Superior temporal gyrus (tissue), 1 donor: ENCODE data around the gene MANSC1.

Experiments
- DNase-seq: peaks from one replicate; pipeline ENCODE4 v3.0.0-alpha.2; 2016; ENCODE audit errors: extremely low spot score

Gene MANSC1

DNA sequence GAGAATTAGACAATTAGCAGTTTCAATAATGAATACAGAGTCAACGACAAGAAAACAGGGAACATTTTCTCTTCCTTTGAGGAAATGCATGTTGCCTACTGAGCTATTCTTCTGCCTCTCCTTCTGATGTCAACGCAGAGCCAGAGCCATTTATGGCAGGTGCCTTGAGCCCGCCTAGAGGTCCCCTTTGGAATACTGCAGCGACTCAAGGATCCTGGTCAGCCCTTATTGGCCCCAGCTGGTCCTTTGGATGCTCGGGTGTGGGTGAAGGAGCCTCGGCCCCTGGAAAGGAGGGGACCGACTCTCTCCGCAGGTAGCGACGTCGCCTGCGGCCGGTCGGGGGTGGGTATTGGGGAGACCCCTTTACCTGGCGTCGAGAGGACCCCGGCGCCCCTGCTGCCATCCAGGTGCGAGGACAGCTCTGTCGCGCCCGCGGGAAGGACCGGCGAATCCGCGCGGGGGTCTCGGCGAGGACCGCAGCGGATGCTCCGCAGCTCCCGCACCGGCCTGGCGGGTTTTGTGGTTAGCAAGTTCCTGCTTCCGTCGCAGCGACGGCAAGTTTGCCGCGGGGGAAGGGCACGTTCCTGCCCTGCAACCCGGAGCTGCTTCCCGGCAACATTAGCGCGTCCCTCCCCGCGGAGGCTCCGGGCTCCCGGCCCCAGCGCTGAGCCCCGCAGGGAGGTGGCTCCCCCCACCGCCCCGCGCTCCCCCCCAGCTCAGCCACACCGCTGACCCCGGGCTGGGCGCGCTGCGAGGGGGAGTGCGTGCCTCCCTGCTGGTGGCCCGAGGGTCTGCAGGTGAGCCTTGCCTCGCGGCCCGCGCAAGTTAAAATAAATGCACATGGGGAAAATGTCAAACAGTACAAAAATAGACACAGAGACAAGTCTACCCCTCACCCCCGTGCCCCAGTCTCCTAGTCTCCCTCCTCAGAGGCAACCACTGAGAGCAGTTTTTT, at the start of gene MANSC1:
MANSC1 (minus strand) TSS at position 532 of the 955 bp plus-strand sequence. CDS start 6,928 bp downstream, outside the sequence.
- peak; percentile 62 for DNase-seq

DNA sequence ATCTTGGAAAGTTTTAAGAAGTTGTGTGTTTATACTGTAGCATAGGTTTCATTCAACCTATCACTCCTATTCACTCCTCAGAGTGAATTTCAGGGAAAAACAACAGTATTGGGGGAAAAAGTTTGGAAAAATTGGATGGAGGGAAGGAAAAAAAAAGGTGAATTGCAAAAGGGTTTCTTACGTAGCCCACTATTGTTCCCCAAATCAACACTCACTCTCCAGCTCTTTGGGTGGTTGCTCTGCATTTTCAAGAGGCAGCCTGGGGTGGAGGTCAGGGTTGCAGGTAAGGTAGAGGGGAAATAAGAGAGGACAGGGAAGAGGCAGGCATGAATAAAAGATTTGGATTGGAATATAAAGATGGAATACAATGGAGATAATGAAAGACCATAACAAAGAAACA, 49.1 kb upstream of the MANSC1 start:
- no peak for DNase-seq

DNA sequence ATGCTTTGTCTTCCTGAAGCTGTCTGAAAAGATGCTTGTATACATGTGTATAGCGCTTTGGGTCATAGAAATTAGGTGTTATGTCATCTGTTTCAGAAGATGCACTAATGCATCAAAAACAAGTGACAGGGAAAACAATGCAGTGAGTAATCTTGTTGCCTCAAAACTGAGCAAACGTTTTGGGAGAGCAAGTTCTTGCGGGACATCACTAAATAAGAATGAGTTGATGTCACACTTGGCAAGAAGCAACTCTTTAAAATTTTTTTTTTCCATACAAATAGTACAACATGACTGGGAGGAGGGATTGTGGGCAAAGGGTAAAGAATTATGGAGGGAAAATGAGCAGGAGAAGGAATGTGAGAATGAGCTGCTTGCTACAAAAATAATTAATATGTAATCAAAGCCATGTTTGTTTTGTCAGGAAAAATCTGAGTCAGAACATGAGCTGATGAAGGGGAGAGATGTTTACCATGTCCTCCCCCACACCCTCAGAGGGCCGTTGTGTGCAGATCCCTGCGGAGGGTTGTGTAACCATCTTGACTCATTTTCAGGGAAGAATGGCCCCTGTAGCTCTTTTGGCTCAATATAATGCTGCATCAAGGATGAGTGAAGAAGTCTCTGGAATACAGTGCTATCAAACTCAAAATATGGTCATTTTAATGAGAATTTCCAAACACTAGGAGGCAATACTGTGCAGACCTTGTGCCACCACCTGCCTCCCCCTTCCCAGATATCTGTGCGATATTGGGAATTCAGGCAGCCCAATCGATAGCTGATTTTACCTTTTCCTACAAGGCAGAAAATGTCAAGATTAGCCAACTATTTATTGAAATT, 48.2 kb upstream of the MANSC1 start:
- DNase-seq: peak; percentile 59

DNA sequence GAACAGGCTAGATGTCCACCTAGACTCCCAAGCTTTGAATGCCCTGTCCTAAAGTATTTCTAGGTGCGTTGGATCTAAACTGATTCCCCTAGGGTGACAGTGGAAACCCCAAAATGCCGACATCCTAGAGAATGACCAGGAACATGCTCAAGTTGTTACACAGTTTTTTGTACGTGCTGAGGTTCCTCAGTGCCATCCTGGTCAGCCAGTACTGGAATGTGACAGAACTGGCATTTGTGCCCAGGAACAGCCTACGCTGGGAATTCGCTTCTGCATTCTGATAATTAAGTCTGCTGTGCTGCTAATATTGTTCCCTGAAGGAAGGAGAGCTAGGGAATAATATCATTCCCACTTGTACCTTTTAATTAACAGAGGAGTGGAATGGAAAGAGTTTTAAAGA, 47.1 kb upstream of the MANSC1 start:
- DNase-seq: no peak

DNA sequence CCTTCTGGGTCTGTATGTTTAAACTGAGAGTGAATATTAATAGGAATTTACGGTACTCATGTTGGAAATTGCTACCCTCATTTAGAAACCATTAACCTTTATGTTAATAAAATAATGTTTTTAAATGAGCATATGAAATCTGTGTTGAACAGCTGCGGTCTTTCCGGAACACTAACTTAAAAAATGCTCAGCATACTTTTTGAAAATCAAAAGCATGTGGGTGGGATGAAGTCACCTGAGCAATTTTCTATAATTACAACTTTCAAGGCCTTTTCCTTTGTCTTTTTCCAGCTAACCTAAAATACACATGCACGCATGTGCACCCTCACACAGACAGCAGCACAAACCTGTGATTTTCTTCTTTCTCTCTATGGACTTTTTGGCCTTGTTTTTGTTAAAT, 46.7 kb upstream of the MANSC1 start:
- no peak for DNase-seq

DNA sequence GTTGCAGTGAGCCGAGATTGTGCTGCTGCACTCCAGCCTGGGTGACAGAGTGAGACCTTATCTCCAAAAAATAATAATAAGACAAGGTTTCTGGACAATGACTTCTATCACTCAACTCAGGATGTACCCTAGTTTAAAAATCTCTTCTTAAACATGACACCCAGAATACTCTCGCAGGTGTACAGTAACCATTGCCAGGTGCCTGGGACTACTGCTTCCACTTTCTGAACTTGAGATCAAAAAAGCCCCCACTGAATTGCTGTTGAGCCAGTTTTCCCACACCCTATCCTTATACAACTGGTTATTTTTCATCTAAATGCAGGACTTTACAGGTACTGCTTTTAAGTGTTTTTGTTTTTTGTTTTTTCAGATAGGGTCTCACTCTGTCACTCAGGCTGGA, 43.1 kb upstream of the MANSC1 start:
- DNase-seq: no peak

DNA sequence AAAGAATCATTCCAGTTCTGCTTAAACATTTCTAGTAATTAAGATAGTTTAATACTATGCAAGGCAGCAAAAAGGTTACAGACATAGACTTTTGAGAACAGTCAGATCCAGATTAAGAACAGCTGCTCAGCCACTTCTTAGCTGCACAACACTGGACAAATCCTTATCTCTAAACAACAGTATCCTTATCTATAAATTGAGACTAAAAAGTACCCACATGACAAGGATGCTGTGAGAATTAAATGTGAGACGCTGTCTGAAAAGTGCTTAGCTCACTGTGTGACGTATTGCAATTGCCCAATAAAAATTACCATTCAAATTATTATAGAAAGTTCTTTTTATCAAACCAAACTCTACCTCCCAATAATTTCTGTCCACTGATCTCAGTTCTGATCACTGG, 42.4 kb upstream of the MANSC1 start:
- peak; percentile 8 for DNase-seq

DNA sequence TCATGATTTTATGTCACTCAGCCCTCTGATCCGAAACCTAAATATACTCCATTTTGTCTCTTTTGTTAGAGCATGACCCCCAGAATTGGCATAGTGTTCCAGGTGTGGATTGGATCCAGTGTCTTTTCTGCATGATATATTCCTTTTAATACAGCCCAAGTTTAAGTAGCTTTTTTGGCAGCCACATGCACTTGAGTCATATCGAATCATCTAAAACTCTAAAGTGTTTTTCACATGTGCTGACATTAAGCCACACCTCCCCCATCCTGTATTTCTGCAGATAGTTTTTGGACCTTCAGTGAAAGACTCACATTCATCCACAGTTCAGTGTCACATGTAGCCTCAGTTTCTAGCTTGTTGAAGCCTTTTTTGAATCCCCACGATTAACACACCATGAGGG, 37.5 kb upstream of the MANSC1 start:
- peak; percentile 17 for DNase-seq

DNA sequence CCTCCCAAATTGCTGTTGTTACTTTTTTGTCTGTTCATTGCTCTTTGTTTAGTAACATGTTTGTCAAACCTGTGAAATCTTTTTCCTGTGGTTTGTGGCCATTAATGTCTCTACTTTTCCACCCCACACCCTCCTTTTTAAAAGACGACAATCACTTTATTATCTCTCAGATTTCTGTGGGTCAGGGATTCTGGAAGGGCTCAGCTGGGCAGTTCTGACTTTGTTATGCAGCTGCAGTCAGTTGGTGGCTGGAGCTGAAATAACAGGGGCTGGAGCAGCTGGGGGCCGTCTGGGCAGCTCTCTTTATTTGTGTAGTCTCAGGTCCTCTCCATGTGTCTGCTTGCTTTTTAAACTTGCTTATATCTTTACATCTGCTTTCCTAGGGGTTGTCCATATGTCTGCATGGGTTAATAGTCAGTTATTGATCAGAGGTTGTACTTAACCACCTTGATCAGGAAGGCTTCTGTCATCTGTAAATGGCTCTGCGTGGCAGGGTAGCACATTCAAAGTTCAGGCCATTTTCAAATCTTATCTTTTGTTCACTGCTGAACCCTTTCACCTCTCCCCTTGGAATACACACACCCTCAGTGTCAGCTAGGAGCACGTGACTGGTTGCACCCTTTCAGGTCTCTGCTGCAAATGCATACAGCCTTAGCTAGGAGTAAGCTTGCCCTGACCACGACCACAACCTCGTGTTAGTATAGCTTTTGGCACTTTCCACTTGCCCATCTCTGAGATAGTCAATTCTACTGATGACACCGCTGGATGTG, 34.7 kb upstream of the MANSC1 start:
- DNase-seq: peak; percentile 64

DNA sequence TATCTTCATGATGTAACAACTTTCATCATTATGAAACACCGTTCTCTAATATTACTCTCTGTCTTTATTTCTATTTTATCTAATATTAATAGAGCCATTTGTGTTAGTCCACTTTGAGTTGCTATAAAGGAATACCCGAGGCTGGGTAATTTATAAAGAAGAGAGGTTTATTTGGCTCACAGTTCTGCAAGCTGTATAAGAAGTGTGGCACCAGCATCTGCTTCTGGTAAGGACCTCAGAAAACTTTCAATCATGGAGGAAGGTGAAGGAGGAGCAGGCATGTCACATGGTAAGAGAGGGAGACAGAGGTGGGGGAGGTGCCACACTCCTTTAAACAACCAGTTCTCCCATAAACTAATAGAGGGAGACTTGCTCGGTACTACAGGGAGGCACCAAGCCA, 31.9 kb upstream of the MANSC1 start:
- DNase-seq: peak; percentile 4

DNA sequence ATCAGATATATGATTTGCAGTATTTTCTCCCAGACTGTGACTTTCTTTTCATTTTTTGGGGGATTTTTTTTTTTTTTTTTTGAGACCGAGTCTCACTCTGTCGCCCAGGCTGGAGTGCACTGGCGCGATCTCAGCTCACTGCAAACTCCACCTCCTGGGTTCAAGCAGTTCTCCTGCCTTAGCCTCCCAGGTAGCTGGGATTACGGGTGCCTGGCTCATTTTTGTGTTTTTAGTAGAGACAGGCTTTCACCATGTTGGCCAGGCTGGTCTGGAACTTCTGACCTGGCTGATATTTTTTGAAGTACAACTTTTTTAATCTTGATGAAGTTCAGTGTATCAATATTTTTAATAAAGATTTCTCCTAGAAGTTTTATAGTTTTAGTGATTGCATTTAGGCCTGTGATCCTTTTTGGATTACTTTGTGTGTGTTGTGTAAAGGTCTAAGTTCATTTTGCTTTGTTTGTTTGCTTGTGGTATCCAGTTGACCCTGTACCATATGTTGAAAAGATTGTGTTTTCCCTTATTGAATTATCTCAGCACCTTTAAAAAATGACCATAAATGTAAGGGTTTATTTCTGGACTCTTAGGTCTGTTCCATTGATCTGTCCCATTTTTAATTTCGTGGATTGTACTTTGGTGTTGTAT, 31.0 kb upstream of the MANSC1 start:
- peak; percentile 7 for DNase-seq

DNA sequence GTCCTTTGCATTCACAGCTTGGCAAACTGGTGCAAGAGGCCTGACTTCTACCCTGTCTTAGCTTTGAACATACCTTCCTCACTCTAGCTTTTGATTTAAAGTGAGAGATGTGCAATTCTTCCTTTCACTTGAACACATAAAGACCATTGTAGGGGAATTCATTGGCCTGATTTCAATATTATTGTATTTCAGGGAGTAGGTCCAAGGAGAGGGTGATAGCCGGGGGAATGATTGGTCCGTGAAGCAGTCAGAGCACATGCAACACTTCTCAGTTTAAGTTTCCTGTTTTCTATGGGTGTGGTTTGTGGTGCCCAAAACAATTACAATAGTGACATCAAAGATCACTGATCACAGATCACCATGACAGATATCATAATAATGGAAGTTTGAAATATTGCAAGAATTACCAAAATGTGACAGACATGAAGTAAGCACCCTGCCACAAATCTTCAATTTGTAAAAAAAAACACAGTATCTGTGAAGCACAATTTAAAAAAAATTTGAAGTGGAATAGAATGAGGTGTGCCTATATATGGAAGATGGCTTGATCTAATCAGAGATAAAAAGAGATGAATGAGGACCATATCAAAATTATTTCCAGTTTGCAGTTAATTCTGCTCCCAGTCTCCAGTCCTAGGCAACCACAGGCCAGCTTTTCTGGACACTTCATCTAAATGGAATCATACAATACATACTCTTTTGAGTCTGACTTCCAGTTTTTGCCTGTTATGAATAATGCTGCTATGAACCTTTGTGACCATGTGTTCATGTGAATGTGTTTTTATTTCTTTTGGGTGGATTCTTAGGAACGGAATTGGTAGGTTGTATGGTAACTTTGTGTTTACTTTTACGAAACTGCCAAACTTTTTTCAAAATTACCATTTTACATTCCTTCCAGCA, 30.0 kb upstream of the MANSC1 start:
- DNase-seq: peak; percentile 47

DNA sequence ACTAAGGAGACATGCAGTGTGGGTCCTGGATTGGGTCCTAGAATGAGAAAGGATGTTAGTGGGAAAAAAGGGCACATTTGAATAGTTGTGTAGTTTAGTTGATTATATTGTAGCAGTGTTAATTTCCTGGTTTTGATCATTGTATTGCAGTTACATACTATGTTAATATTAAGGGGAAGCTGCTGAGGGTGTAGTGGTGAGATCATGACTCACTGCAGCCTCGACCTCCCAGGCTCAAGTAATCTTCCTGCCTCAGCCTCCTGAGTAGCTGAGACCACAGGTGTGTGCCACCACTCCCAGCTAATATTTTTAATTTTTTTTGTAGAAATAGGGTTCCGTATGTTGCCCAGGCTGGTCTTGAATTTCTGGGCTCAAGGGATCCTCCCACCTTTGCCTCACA, 28.6 kb upstream of the MANSC1 start:
- peak; percentile 13 for DNase-seq

DNA sequence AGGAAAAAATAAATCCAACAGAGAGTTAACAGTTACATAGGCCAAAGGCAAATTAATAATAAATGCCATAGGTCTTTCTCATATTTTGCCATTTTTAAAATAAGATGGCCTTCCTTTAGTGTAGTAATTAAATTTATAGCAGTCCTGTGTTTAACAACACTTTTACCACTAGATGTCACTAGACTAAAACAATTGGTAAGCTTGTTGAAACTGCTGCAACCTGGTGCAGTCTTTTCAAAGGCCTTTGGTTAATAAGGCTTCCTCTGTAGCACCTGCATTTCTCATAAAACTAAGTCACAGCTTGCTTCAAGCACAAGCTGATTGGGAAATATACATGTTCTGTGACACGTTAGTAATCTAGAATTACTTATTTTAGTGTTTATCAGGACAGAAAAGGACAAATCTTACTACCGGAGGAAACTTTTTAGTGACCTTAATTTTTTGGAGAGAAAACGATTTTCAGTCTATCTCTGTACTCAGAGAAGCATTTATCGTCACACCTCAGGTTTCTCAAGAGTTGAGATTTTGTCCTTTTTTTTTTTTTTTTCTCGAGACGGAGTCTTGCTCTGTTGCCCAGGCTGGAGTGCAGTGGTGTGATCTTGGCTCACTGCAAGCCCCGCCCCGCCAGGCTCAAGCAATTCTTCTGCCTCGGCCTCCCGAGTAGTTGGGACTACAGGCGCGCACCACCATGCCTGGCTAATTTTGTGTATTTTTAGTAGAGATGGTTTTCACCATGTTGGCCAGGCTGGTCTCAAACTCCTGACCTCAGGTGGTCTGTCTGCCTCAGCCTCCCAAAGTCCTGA, 26.8 kb upstream of the MANSC1 start:
- peak; percentile 95 for DNase-seq

DNA sequence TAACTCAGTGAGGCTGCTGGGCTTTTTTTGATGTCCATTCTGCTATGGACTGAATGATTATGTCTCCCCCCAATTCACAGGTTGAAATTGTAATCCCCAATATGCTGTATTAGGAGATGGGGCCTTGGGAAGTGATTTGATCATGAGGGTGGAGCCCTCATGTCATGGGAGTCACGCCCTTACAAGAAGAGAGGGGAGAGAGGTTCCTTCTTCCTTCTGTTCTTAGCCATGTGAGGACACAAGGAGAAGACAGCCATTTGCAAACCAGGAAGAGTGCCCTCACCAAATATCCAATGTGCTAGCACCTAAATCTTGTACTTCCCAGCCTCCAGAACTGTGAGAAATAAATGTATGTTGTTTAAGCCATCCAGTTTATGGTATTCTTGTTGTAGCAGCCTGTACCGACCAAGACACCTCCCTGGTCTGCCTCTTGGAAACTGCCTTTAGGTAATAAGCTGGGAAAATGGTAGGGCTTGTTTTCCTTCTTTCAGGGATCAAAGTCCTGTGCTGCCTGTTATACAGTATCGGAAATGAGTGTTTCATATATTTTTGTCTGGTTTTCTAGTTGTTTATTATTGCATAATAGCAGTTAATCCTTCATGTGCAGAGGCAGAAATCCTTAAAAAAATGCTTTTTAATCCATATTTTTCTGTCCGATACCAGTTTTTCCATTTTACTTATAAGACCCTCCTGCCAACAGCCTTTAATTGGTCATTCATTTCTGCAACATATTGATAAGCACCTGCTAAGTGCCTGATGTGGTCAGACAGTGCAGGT, 23.1 kb upstream of the MANSC1 start:
- DNase-seq: peak; percentile 13

DNA sequence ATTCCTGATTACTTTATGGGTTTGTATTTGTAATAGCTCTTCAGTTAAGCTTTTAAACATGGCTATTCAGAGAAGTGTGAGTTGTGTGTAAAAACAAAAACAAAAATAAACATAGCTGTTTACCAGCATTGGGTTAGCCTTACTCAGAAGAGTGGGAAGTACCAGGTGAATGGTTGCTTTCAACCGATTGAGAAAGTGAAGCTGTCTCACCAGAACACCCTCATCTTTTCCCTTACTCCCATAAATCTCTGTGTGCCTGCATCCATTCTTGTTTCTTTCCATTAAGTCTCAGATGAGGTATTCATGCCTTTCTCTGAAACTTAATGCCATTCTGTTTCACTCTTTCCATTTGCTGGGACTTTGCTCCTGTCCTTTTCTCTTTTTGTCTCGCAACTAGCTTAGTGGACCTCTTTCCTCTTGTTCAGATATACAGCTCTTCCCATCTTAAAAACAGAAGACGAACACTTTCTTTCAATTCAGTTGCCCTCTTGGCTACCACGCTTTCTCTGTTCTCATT, 17.5 kb upstream of the MANSC1 start:
- peak; percentile 66 for DNase-seq

DNA sequence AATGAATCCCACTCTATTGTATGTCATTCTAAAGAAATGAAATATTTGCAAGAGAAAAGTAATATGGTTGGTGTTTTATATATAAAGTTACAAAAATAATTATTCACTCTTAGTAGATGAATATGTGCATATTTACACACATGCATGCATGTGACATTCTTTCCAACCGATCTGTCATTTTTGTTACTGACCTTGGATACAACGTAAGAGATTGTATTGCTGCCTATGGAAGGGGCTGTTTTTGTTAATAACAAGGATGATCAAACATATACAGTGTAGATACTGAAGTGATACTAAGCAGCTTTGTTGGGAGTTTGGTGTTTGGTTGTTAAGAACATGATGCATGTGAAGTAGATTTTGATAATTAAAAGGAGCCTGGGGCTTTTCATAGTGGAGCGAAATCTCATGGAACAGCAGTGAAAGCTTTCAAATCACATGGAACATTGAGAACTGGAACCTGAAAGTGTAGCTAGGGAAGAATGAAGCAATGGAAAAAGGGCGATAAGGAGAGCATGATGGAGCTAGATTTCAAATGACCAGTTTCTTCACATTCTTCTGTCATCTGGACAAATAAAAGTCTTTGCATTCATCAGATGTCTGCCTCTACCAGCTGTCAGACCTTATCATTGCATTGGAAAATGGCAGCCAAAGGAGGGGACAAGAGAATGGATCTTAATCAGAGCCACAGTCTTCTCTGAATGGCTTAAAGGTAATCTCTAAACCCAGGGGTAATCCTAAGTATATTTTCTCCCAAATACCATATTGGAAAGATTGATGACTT, 16.8 kb upstream of the MANSC1 start:
- peak; percentile 81 for DNase-seq
